Measurements from ENCODE around the gene BMPER. TPM values are rescaled to one million over a fixed set of nuclear protein-coding genes. Genes with fewer than 3 reads are reported as not detected.

The BMPER gene
- polyA plus RNA-seq, 1 of the 3 experiments (the other 2 are of a cell fraction) = 20.0 TPM

DNA sequence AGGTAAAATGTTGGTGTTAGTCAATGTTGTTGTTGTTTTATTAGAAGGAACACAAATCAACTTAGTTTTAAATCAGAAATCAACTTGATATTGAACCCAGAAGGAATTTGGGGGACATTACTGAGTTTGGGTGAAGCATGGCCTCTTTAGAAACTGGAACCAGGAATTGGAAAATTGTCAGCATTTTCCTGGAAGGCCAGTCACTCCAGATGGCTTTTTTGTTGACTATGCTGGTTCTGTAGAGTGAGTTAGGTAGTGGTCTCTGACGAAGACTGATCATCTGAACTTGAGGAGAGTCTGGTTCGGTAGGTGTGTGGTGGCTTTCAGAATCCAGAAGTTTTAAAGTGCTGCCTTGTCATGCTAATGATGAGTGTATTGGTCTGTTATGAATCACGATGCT lies 111.5 kb downstream of the BMPER start (continued):
- TF ChIP-seq, protein P1, sequence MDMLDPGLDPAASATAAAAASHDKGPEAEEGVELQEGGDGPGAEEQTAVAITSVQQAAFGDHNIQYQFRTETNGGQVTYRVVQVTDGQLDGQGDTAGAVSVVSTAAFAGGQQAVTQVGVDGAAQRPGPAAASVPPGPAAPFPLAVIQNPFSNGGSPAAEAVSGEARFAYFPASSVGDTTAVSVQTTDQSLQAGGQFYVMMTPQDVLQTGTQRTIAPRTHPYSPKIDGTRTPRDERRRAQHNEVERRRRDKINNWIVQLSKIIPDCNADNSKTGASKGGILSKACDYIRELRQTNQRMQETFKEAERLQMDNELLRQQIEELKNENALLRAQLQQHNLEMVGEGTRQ (IDR thresholded peaks at IDR 0.05; ENCODE audit: borderline replicate concordance, low read depth, low read length) = no peak
- TF ChIP-seq, protein P2, sequence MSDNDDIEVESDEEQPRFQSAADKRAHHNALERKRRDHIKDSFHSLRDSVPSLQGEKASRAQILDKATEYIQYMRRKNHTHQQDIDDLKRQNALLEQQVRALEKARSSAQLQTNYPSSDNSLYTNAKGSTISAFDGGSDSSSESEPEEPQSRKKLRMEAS (IDR thresholded peaks at IDR 0.05; ENCODE audit: low read depth) = no peak
- no peak for TF ChIP-seq GATA2 (CRISPR knock-in tag; IDR thresholded peaks at IDR 0.05)
- TF ChIP-seq, protein P3, sequence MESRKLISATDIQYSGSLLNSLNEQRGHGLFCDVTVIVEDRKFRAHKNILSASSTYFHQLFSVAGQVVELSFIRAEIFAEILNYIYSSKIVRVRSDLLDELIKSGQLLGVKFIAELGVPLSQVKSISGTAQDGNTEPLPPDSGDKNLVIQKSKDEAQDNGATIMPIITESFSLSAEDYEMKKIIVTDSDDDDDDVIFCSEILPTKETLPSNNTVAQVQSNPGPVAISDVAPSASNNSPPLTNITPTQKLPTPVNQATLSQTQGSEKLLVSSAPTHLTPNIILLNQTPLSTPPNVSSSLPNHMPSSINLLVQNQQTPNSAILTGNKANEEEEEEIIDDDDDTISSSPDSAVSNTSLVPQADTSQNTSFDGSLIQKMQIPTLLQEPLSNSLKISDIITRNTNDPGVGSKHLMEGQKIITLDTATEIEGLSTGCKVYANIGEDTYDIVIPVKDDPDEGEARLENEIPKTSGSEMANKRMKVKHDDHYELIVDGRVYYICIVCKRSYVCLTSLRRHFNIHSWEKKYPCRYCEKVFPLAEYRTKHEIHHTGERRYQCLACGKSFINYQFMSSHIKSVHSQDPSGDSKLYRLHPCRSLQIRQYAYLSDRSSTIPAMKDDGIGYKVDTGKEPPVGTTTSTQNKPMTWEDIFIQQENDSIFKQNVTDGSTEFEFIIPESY (IDR thresholded peaks at IDR 0.05; ENCODE audit: borderline replicate concordance, low read depth) = no peak

DNA sequence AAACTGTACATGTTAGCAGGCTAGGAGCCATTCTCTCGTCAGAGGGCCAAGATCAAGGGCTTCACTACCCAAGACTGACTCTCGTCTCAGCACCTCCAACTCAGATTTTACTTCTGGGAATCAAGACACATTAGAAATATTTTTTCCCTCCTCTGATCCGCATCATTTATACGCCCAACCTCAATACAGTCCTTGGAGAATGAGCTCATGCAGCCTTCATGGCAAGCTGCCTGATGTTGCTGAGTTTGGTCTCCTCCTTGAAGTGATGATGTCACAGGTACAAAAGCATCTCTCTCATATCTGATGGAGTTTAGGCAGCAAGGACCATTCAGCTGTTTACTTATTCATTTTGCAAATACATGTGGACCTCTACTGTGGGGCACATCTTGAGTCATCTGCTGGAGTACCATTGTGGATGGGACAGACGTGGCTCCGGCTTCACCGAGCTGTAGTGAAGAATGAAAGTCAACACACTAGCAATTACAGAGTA lies 114.0 kb downstream of the BMPER start:
- Histone ChIP-seq H3K4me3 (ENCODE audit: low read depth in 2 of 2, low read length in 1 of 2) (no peak overlapping the region), H3K4me2 (0 out of 2 replicates have a peak overlapping the region, but pooled peaks have one; percentile 2), H3K27ac (ENCODE audit: low read depth in 2 of 2, low read length in 1 of 2) (no peak overlapping the region), H3K9ac (no peak overlapping the region), H3F3A (replicated peaks; ENCODE audit: insufficient read depth) (peaks cover 14% of the 10 kb centered on the region), H3K9me2 (no peaks in the 10 kb centered on the region), H2AFZ (ENCODE audit: low read depth) (peak overlapping the region; percentile 4; the same call in 1 of the 2 replicates), H4K20me1 (ENCODE audit: insufficient read depth) (no peaks in the 10 kb centered on the region), H3K27me3 (ENCODE audit: insufficient read depth) (no peaks in the 10 kb centered on the region), H3K36me3 (replicated peaks in 1 of 2; ENCODE audit: control insufficient read depth in 1 of 2, insufficient read depth in 2 of 2, low read length in 1 of 2) (no peaks in the 10 kb centered on the region), H3K4me1 (ENCODE audit: control insufficient read depth in 1 of 2, insufficient read depth in 2 of 2, low read depth in 1 of 2, low read length in 1 of 2) (0 out of 4 replicates have a peak, but pooled peaks cover 0 to 16% of the 10 kb centered on the region in 2 experiments), H3K79me2 (ENCODE audit: insufficient read depth) (no peaks in the 10 kb centered on the region), H3K9me3 (no peaks in the 10 kb centered on the region)
- POLR2A ChIA-PET = no interaction called here
- no peak for TF ChIP-seq CHD2 (IDR thresholded peaks at IDR 0.05; ENCODE audit: low read length, partially characterized antibody)
- TF ChIP-seq FOXM1 (IDR thresholded peaks at IDR 0.05; ENCODE audit: low read depth) = no peak
- no peak for TF ChIP-seq RXRA (IDR thresholded peaks at IDR 0.05; ENCODE audit: borderline replicate concordance, low read depth)
- no peak for TF ChIP-seq TCF12 (IDR thresholded peaks at IDR 0.05)
- TF ChIP-seq NFIC (IDR thresholded peaks at IDR 0.05; ENCODE audit: borderline replicate concordance) = no peak
- TF ChIP-seq, protein P4, sequence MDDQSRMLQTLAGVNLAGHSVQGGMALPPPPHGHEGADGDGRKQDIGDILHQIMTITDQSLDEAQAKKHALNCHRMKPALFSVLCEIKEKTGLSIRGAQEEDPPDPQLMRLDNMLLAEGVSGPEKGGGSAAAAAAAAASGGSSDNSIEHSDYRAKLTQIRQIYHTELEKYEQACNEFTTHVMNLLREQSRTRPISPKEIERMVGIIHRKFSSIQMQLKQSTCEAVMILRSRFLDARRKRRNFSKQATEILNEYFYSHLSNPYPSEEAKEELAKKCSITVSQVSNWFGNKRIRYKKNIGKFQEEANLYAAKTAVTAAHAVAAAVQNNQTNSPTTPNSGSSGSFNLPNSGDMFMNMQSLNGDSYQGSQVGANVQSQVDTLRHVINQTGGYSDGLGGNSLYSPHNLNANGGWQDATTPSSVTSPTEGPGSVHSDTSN (IDR thresholded peaks at IDR 0.05) = no peak
- TF ChIP-seq GABPA (IDR thresholded peaks at IDR 0.05; ENCODE audit: low read depth) = no peak
- TF ChIP-seq, protein P5, sequence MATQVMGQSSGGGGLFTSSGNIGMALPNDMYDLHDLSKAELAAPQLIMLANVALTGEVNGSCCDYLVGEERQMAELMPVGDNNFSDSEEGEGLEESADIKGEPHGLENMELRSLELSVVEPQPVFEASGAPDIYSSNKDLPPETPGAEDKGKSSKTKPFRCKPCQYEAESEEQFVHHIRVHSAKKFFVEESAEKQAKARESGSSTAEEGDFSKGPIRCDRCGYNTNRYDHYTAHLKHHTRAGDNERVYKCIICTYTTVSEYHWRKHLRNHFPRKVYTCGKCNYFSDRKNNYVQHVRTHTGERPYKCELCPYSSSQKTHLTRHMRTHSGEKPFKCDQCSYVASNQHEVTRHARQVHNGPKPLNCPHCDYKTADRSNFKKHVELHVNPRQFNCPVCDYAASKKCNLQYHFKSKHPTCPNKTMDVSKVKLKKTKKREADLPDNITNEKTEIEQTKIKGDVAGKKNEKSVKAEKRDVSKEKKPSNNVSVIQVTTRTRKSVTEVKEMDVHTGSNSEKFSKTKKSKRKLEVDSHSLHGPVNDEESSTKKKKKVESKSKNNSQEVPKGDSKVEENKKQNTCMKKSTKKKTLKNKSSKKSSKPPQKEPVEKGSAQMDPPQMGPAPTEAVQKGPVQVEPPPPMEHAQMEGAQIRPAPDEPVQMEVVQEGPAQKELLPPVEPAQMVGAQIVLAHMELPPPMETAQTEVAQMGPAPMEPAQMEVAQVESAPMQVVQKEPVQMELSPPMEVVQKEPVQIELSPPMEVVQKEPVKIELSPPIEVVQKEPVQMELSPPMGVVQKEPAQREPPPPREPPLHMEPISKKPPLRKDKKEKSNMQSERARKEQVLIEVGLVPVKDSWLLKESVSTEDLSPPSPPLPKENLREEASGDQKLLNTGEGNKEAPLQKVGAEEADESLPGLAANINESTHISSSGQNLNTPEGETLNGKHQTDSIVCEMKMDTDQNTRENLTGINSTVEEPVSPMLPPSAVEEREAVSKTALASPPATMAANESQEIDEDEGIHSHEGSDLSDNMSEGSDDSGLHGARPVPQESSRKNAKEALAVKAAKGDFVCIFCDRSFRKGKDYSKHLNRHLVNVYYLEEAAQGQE (IDR thresholded peaks at IDR 0.05; ENCODE audit: low read depth, low read length) = no peak
- TF ChIP-seq GATA2 (CRISPR knock-in tag; IDR thresholded peaks at IDR 0.05) = no peak
- TF ChIP-seq, protein P6, sequence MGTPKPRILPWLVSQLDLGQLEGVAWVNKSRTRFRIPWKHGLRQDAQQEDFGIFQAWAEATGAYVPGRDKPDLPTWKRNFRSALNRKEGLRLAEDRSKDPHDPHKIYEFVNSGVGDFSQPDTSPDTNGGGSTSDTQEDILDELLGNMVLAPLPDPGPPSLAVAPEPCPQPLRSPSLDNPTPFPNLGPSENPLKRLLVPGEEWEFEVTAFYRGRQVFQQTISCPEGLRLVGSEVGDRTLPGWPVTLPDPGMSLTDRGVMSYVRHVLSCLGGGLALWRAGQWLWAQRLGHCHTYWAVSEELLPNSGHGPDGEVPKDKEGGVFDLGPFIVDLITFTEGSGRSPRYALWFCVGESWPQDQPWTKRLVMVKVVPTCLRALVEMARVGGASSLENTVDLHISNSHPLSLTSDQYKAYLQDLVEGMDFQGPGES (IDR thresholded peaks at IDR 0.05; ENCODE audit: low read depth, low read length) = no peak
- no peak for TF ChIP-seq MXI1 (IDR thresholded peaks at IDR 0.05; ENCODE audit: low read depth, low read length)
- no peak for TF ChIP-seq TEAD4 (IDR thresholded peaks at IDR 0.05; ENCODE audit: borderline replicate concordance, insufficient read depth)
- no peak for TF ChIP-seq FOSL2 (IDR thresholded peaks at IDR 0.05; ENCODE audit: borderline replicate concordance, low read depth)
- TF ChIP-seq ELF1 (IDR thresholded peaks at IDR 0.05) = no peak
- TF ChIP-seq EZH2phosphoT487 (IDR thresholded peaks at IDR 0.05; ENCODE audit: borderline replicate concordance, low read depth) = no peak
- no peak for TF ChIP-seq JUND (IDR thresholded peaks at IDR 0.05)
- no peak for TF ChIP-seq SMC3 (IDR thresholded peaks at IDR 0.05; ENCODE audit: low read depth, low read length)
- TF ChIP-seq, protein P2 (IDR thresholded peaks at IDR 0.05; ENCODE audit: low read depth) = no peak
- TF ChIP-seq, protein P1 (IDR thresholded peaks at IDR 0.05; ENCODE audit: borderline replicate concordance, low read depth, low read length) = no peak
- CTCF ChIA-PET = no interaction called here
- no peak for DNase-seq
- 76% methylated on average over 7 of the region's 7 CpGs for WGBS (ENCODE audit: low lambda C conversion rate)
